ENCODE results near the gene C9.

- TF ChIP-seq CTCF (IDR thresholded peaks at IDR 0.05; ENCODE audit: low read depth, low read length, poor library complexity, severe bottlenecking) = no peak
- no peak for TF ChIP-seq EZH2phosphoT487 (IDR thresholded peaks at IDR 0.05; ENCODE audit: borderline replicate concordance, low read length)
These were observed 23.8 kb downstream of the C9 start for GRCh38 chr5:39340506-39340905.

Measured in DOHH2 (cell line).